ENCODE measurements around the gene PLEKHA7.

PLEKHA7 gene

GRCh38 chr11:16935518-16936302 is 78.5 kb downstream of the PLEKHA7 start:
- H3K4me3 ChIP-seq (ENCODE audit: low read depth, low read length), result no peak overlapping the region
- DNase-seq (ENCODE audit: low read depth), result peak; percentile 56
- TF ChIP-seq CTCF (IDR thresholded peaks at IDR 0.05; ENCODE audit: low read depth, low read length) (peak; percentile 72), MYC (IDR thresholded peaks at IDR 0.05; ENCODE audit: low read depth, low read length) (0 out of 2 replicates have a peak, but pooled peaks have one; percentile 24), MAX (IDR thresholded peaks at IDR 0.05; ENCODE audit: low read depth, low read length) (no peak), POLR2A (IDR thresholded peaks at IDR 0.05; ENCODE audit: extremely low read depth, insufficient read length) (no peak)

DNA sequence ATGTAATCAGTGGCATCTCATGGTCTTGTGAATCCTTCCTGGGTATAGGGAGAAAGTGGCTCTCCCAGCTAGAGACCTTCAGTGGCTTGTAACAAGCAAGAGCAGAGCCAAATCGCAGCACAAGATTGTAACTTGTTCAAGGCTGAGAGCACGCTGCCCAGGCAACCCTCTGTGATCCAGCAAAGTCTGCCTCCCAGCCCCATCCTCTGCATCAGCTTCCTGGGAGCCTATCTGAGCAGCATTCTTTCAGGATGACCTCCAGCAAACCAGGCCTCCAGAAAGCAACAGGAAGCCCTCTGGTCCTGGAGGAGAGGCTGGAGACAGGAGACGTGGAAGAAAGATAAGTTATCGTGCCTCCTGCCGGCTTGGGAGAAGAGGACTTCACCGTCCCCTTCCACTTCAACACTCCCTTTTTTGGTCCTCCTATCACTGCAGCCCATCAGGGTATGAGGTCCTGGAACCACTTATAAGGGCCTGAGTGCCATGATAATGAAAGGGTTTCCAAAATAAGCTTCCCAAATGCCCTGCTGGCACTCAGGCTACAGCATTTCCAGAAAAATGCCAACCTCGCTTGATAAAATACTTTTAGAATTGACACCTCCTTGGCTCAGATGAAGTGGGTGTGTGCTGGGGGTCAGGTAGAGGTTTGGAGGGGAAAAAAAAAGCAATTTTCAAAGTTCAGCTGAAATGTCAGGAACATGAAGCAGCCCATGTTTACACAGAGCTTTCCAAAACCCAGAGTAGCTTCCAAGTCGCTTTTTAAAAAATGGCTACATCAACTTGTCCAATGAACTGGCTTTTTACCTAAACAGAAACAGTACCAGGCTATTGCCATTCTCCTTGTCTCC is 80.2 kb downstream of the PLEKHA7 start:
- no peak for DNase-seq (ENCODE audit: low read depth)
- no peak for TF ChIP-seq POLR2A (IDR thresholded peaks at IDR 0.05; ENCODE audit: extremely low read depth, insufficient read length)
- no peak for TF ChIP-seq CTCF (IDR thresholded peaks at IDR 0.05; ENCODE audit: low read depth, low read length)
- TF ChIP-seq MAX (IDR thresholded peaks at IDR 0.05; ENCODE audit: low read depth, low read length), result no peak
- TF ChIP-seq MYC (IDR thresholded peaks at IDR 0.05; ENCODE audit: low read depth, low read length), result no peak
- H3K4me3 ChIP-seq (ENCODE audit: low read depth, low read length), result no peak overlapping the region

GRCh38 chr11:16933291-16933690 is 80.9 kb downstream of the PLEKHA7 start:
- H3K4me3 ChIP-seq (ENCODE audit: low read depth, low read length), result no peak overlapping the region
- no peak for DNase-seq (ENCODE audit: low read depth)
- TF ChIP-seq MAX (IDR thresholded peaks at IDR 0.05; ENCODE audit: low read depth, low read length) (no peak), CTCF (IDR thresholded peaks at IDR 0.05; ENCODE audit: low read depth, low read length) (no peak), MYC (IDR thresholded peaks at IDR 0.05; ENCODE audit: low read depth, low read length) (no peak), POLR2A (IDR thresholded peaks at IDR 0.05; ENCODE audit: extremely low read depth, insufficient read length) (no peak)

DNA sequence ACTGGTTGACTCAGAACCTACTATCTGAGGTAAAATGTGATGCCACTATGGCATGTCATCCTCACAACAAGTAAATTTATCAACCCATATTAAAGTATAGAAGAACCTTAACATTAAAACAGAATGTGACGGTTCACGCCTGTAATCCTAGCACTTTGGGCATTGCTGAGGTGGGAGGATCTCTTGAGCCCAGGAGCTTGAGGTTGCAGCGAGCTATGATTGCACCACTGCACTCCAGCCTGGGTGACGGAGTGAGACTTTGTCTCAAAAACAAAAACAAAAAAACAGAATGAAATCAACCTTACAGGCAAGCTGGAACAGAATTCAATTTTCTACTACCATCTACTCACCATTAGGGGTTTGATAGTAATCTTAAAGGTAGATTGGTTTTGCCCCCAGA is 86.2 kb downstream of the PLEKHA7 start:
- no peak for DNase-seq (ENCODE audit: low read depth)
- TF ChIP-seq MYC (IDR thresholded peaks at IDR 0.05; ENCODE audit: low read depth, low read length) (no peak), CTCF (IDR thresholded peaks at IDR 0.05; ENCODE audit: low read depth, low read length) (no peak), POLR2A (IDR thresholded peaks at IDR 0.05; ENCODE audit: extremely low read depth, insufficient read length) (no peak), MAX (IDR thresholded peaks at IDR 0.05; ENCODE audit: low read depth, low read length) (no peak)
- H3K4me3 ChIP-seq (ENCODE audit: low read depth, low read length), result no peak overlapping the region

DNA sequence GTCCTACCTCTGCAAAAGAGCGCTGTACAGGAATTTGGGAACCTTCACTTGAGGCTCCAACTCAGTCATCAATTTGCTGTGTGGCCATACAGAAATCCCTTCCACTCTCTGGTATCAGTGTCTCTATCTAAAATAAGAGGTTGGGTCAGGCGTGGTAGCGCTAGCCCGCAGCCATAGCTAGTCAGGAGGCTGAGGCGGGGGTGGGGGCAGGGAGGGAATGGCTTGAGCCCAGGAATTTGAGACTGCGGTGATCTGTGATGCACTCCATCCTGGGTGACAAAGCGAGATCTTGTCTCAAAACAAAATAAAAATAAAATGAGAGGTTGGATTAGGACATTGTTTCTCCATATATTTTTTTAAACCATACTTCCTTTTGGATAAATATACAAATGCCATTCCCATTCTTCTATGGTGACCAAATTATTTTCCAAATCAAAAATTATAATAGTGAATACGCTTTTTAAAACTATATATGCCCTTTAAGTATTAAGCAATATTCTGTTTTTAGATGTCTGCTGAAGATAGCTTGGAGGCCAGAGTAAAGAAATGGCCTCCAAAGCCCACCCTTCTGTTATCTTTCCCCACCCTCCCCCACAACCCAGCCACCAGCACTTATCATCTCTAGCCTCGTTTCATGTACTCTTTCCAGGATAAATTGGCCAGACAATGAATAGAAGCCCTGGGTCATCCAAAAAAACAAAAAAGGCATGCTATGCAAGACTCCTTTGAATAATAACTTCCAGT is 87.2 kb downstream of the PLEKHA7 start:
- no peak for DNase-seq (ENCODE audit: low read depth)
- TF ChIP-seq MYC (IDR thresholded peaks at IDR 0.05; ENCODE audit: low read depth, low read length), result no peak
- no peak for TF ChIP-seq POLR2A (IDR thresholded peaks at IDR 0.05; ENCODE audit: extremely low read depth, insufficient read length)
- no peak for TF ChIP-seq CTCF (IDR thresholded peaks at IDR 0.05; ENCODE audit: low read depth, low read length)
- no peak for TF ChIP-seq MAX (IDR thresholded peaks at IDR 0.05; ENCODE audit: low read depth, low read length)
- no peak overlapping the region for H3K4me3 ChIP-seq (ENCODE audit: low read depth, low read length)
